ENCODE results near the gene GTF3C5.
"Not testable (repeated sequence)": the region's sequence is repeated elsewhere in the genome, so short reads cannot be mapped to it uniquely, and the experiment has no call there.

Gene GTF3C5

GRCh38 chr9:133072210-133072609, 41.4 kb downstream of the GTF3C5 start:
- DNase-seq: not testable (repeated sequence)

- no peak for DNase-seq
Measured at GRCh38 chr9:133073086-133074014, 42.6 kb downstream of the GTF3C5 start.

GRCh38 chr9:133074111-133074651, 43.4 kb downstream of the GTF3C5 start:
- no peak for DNase-seq

GRCh38 chr9:133075925-133076630, 45.3 kb downstream of the GTF3C5 start:
- no peak for DNase-seq

- no peak for DNase-seq
Measured at GRCh38 chr9:133076691-133077090, 45.9 kb downstream of the GTF3C5 start.

GRCh38 chr9:133078486-133078885, 47.7 kb downstream of the GTF3C5 start:
- DNase-seq: no peak

- DNase-seq: no peak
Measured at GRCh38 chr9:133080161-133080560, 49.4 kb downstream of the GTF3C5 start.

GRCh38 chr9:133080786-133081779, 50.3 kb downstream of the GTF3C5 start:
- DNase-seq: not testable (repeated sequence)

GRCh38 chr9:133081957-133082644, 51.3 kb downstream of the GTF3C5 start:
- DNase-seq: not testable (repeated sequence)

GRCh38 chr9:133083688-133084087, 52.9 kb downstream of the GTF3C5 start:
- not testable (repeated sequence) for DNase-seq

- not testable (repeated sequence) for DNase-seq
Measured at GRCh38 chr9:133086212-133086860, 55.5 kb downstream of the GTF3C5 start.

GRCh38 chr9:133086894-133087293, 56.1 kb downstream of the GTF3C5 start:
- no peak for DNase-seq

GRCh38 chr9:133087429-133088145, 56.8 kb downstream of the GTF3C5 start:
- DNase-seq: no peak

- DNase-seq: no peak
Measured at GRCh38 chr9:133088146-133088750, 57.5 kb downstream of the GTF3C5 start.

- no peak for DNase-seq
Measured at GRCh38 chr9:133088756-133089155, 58.0 kb downstream of the GTF3C5 start.

- DNase-seq: peak; percentile 63
Measured at GRCh38 chr9:133089271-133089671, 58.5 kb downstream of the GTF3C5 start.

- DNase-seq: no peak
Measured at GRCh38 chr9:133090187-133090586, 59.4 kb downstream of the GTF3C5 start.

- no peak for DNase-seq
Measured at GRCh38 chr9:133090752-133091385, 60.1 kb downstream of the GTF3C5 start.

- not testable (repeated sequence) for DNase-seq
Measured at GRCh38 chr9:133094351-133094750, 63.6 kb downstream of the GTF3C5 start.

Measured in NCI-H1105 (cell line).